Smooth muscle cell (in vitro differentiated cells): ENCODE measurements around the gene INHBB. TPM values are rescaled to one million over a fixed set of nuclear protein-coding genes. Genes with fewer than 3 reads are reported as not detected.
A peak's percentile ranks its signal among the peaks of the same experiment; 100 is the strongest.

Experiments used
- DNase-seq: peaks from one replicate; lab custom pipeline; 2025; ENCODE audit not compliant: unreplicated experiment; lab: John Stamatoyannopoulos, UW
- H2AFZ ChIP-seq: fragments of 200-600 bp; sonication (generic); 2 replicates; pipeline ENCODE4 v1.6.0; 2016; ENCODE audit warnings: antibody characterized with exemption, low read depth, mild to moderate bottlenecking
- H3F3A ChIP-seq: fragments of 200-600 bp; sonication (generic); 2 replicates; pipeline ENCODE4 v1.6.0; 2017; ENCODE audit warnings: antibody characterized with exemption, low read depth
- H3K27ac ChIP-seq: fragments of 200-600 bp; sonication (generic); 2 replicates; pipeline ENCODE4 v1.5.1; 2016; ENCODE audit warnings: low read depth, mild to moderate bottlenecking
- H3K27me3 ChIP-seq: fragments of 200-600 bp; sonication (generic); 2 replicates; pipeline ENCODE4 v1.6.1; 2016; ENCODE audit warnings: low read depth, mild to moderate bottlenecking
- H3K36me3 ChIP-seq: fragments of 200-600 bp; sonication (generic); 2 replicates; pipeline ENCODE4 v1.5.1; 2016; ENCODE audit warnings: low read depth
- H3K4me1 ChIP-seq: fragments of 200-600 bp; sonication (generic); 2 replicates; pipeline ENCODE4 v1.5.1; 2016; ENCODE audit warnings: low read depth
- H3K4me2 ChIP-seq: fragments of 200-600 bp; sonication (generic); 2 replicates; pipeline ENCODE4 v1.6.0; 2016; ENCODE audit warnings: mild to moderate bottlenecking
- H3K4me3 ChIP-seq: fragments of 200-600 bp; sonication (generic); 2 replicates; pipeline ENCODE4 v1.5.1; 2016; ENCODE audit warnings: mild to moderate bottlenecking
- H3K79me2 ChIP-seq: fragments of 200-600 bp; sonication (generic); 2 replicates; pipeline ENCODE4 v1.6.0; 2016; ENCODE audit warnings: low read depth, mild to moderate bottlenecking
- H3K9ac ChIP-seq: fragments of 200-600 bp; sonication (generic); 2 replicates; pipeline ENCODE4 v1.6.0; 2016; ENCODE audit warnings: low read depth
- H3K9me3 ChIP-seq: fragments of 200-600 bp; sonication (generic); replicated peaks from 2 replicates; pipeline ENCODE4 v1.5.1; 2016; ENCODE audit warnings: low read depth
- H4K20me1 ChIP-seq: fragments of 200-600 bp; sonication (generic); 2 replicates; pipeline ENCODE4 v1.6.0; 2016; ENCODE audit warnings: low read depth
- WGBS: methylation state at CpG from one replicate; pipeline ENCODE4 v1.1.7; 2016; ENCODE audit warnings: low lambda C conversion rate; 5-methylcytosine and 5-hydroxymethylcytosine counted together
- polyA plus RNA-seq: library from polyadenylated mRNA; unstranded; fragments of >200 nt; fragmentation: Nextera tagmentation; extraction: Ambion mirVana; gene quantifications from 2 replicates; pipeline ENCODE4 v1.2.1, GENCODE V29; 2016
- total RNA-seq: library from RNA; depleted of rRNA; stranded (reverse); fragments of >200 nt; gene quantifications from 2 replicates; pipeline ENCODE4 v1.2.3, GENCODE V29; 2014
- TF ChIP-seq, protein P1 (sequence below): fragments of 200-600 bp; sonication (generic); IDR thresholded peaks from 2 replicates; pipeline ENCODE4 v1.5.1; 2017; ENCODE audit warnings: borderline replicate concordance, mild to moderate bottlenecking, antibody characterized with exemption; ENCODE audit not compliant: insufficient read depth, poor library complexity, severe bottlenecking

The INHBB gene
- 0.09 TPM in 1 of 2 replicates, not detected in the other for total RNA-seq
- 0.06 and 0.53 TPM in 2 replicates for polyA plus RNA-seq

DNA sequence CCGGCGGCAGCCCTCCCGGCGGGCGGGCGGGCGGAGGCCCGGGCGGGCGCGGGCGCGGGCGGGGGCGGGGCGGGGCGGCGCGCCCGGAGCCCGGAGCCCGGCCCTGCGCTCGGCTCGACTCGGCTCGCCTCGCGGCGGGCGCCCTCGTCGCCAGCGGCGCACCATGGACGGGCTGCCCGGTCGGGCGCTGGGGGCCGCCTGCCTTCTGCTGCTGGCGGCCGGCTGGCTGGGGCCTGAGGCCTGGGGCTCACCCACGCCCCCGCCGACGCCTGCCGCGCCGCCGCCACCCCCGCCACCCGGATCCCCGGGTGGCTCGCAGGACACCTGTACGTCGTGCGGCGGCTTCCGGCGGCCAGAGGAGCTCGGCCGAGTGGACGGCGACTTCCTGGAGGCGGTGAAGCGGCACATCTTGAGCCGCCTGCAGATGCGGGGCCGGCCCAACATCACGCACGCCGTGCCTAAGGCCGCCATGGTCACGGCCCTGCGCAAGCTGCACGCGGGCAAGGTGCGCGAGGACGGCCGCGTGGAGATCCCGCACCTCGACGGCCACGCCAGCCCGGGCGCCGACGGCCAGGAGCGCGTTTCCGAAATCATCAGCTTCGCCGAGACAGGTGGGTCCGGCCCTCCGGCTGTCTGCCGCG is at the start of gene INHBB:
TSS of gene INHBB (plus strand) at position 111 of the 641 bp plus-strand sequence. CDS start at position 164, 53 bp downstream.
- no peak for DNase-seq
- peaks cover 10% of the 10 kb centered on the region for H4K20me1 ChIP-seq
- peak within 1 kb of the TSS; percentile 54 for H2AFZ ChIP-seq
- H3K9ac ChIP-seq = no peak within 1 kb of the TSS
- no peak within 1 kb of the TSS for H3K27ac ChIP-seq
- peak within 1 kb of the TSS; percentile 93 for H3K4me2 ChIP-seq
- 7% methylated on average over 29 of the region's 99 CpGs for WGBS
- no peaks in the 10 kb centered on the region for H3K79me2 ChIP-seq
- TF ChIP-seq, protein P1, sequence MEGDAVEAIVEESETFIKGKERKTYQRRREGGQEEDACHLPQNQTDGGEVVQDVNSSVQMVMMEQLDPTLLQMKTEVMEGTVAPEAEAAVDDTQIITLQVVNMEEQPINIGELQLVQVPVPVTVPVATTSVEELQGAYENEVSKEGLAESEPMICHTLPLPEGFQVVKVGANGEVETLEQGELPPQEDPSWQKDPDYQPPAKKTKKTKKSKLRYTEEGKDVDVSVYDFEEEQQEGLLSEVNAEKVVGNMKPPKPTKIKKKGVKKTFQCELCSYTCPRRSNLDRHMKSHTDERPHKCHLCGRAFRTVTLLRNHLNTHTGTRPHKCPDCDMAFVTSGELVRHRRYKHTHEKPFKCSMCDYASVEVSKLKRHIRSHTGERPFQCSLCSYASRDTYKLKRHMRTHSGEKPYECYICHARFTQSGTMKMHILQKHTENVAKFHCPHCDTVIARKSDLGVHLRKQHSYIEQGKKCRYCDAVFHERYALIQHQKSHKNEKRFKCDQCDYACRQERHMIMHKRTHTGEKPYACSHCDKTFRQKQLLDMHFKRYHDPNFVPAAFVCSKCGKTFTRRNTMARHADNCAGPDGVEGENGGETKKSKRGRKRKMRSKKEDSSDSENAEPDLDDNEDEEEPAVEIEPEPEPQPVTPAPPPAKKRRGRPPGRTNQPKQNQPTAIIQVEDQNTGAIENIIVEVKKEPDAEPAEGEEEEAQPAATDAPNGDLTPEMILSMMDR = no peak
- H3K27me3 ChIP-seq = peaks cover 86% of the 10 kb centered on the region
- no peaks in the 10 kb centered on the region for H3F3A ChIP-seq
- H3K9me3 ChIP-seq = no peaks in the 10 kb centered on the region
- H3K4me3 ChIP-seq = peak within 1 kb of the TSS; percentile 60
- peaks cover 5% of the 10 kb centered on the region for H3K4me1 ChIP-seq
- H3K36me3 ChIP-seq = no peaks in the 10 kb centered on the region

DNA sequence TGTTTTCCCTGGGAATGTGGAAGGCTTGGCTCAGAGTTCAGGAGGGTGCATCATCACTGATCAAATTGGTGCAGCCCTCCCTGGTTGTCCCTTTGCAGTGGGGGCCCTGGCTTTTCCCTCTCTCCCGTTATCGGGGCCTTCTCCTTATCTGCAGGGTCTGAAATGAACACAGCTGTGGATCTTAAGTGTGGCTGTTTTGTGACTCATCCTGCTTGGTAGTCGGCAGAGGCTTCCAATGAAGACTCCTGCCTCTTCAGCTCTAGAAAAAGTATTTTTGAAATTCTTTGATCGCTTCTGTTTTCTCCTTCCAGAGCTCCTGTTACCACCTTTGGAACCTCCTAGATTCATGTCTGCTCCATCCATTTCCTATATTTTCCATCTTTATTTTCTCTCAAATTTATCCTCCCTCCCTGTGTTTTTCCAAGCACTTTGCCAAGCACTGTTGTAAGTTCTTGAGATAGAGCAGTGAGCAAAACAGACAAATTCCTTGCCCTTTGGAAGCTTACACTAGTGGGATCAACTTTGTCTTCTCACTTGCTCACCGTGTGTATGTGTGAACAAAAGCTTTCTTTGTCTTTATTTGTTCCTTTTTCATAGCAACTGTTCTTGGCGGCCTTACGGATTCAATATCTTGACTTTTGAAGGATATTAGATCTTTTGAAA is 47.6 kb upstream of the INHBB start:
- Histone ChIP-seq H3K4me3 (no peak overlapping the region), H3K9me3 (no peaks in the 10 kb centered on the region), H4K20me1 (no peaks in the 10 kb centered on the region), H3K4me1 (peaks cover 6% of the 10 kb centered on the region), H3K9ac (peak overlapping the region; percentile 1), H3K27ac (peak overlapping the region; percentile 80), H3K79me2 (no peaks in the 10 kb centered on the region), H3K4me2 (peak overlapping the region; percentile 69), H3F3A (peaks cover 24% of the 10 kb centered on the region), H3K27me3 (no peaks in the 10 kb centered on the region), H2AFZ (no peak overlapping the region), H3K36me3 (no peaks in the 10 kb centered on the region)
- TF ChIP-seq, protein P1 = no peak
- no peak for DNase-seq
- 26% methylated on average over 7 of the region's 7 CpGs for WGBS

DNA sequence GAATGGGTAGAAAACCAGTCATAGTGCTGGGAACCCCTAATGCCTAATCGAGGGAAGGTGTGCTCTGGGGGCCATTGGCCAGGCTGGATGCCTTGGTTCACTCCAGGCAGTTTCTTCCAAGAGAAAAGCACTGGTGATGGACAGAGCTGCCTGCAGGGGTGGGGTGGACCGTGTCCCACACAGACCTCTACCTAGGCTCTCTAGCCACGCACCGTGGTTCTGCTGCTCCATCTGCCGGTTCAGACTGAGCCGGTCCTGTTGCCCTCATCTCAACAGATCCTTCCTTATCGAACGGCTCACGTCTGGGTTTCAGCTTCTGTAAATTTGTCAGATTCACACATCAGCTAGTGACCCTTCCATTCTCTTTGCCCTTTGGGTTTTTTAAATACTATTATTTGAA is 46.9 kb upstream of the INHBB start:
- H3K9ac ChIP-seq = peak overlapping the region; percentile 1
- peak overlapping the region; percentile 69 for H3K4me2 ChIP-seq
- 58% methylated on average over 9 of the region's 9 CpGs for WGBS
- H3K9me3 ChIP-seq = no peaks in the 10 kb centered on the region
- no peak overlapping the region for H2AFZ ChIP-seq
- H3K27me3 ChIP-seq = no peaks in the 10 kb centered on the region
- H3K79me2 ChIP-seq = no peaks in the 10 kb centered on the region
- TF ChIP-seq, protein P1 = no peak
- H4K20me1 ChIP-seq = no peaks in the 10 kb centered on the region
- peaks cover 24% of the 10 kb centered on the region for H3F3A ChIP-seq
- no peaks in the 10 kb centered on the region for H3K36me3 ChIP-seq
- peak overlapping the region; percentile 80 for H3K27ac ChIP-seq
- peaks cover 6% of the 10 kb centered on the region for H3K4me1 ChIP-seq
- no peak for DNase-seq
- no peak overlapping the region for H3K4me3 ChIP-seq
